ENCODE results near the gene AQP10. TPM values are rescaled to one million over a fixed set of nuclear protein-coding genes. Genes with fewer than 3 reads are reported as not detected.

The AQP10 gene
- total RNA-seq, 1 experiment from 2014 or later, result not detected

- Histone ChIP-seq H3K27ac (ENCODE audit: low read length) (peak within 1 kb of the TSS; percentile 97), H3K27me3 (ENCODE audit: control insufficient read depth, insufficient read depth, low read length) (no peaks in the 10 kb centered on the region), H3K4me1 (ENCODE audit: control insufficient read depth, insufficient read depth, low read length) (peaks cover 5% of the 10 kb centered on the region; the same call in 1 of the 2 replicates), H3K9me3 (ENCODE audit: control insufficient read depth, insufficient read depth, low read depth, low read length) (no peaks in the 10 kb centered on the region), H3K4me3 (ENCODE audit: low read depth in 2 of 2, low read length in 2 of 2) (peak within 1 kb of the TSS; percentile 96 to 100), H3K36me3 (ENCODE audit: control insufficient read depth, insufficient read depth, low read length) (peaks cover 6% of the 10 kb centered on the region; the same call in 1 of the 2 replicates)
- peak; percentile 95 for ATAC-seq
- peak; percentile 88 for DNase-seq (ENCODE audit: low read depth, low spot score)
- intact Hi-C loops (cut with micrococcal nuclease; ENCODE audit: unreplicated experiment) (loop anchor here (1.0 kb wide), 1 partner anchor 73 kb away; no protein-coding TSS in a partner anchor), in situ Hi-C loops (cut with HindIII; ENCODE audit: low pct_unique_long_range_greater_than_20kb, low sequenced_read_pairs) (no loop called here)
- CTCF ChIA-PET, result interaction anchor here (0.6 to 1.0 kb wide), 4 partner anchors 9 to 282 kb away, joined by 3 to 9 read pairs (median 8); no protein-coding TSS in a partner anchor
- no TSS peak for BruUV-seq (replicated peaks)
- POLR2A ChIA-PET, result interaction anchor here (0.6 to 0.7 kb wide), 3 partner anchors 56 to 702 kb away, joined by 4 to 12 read pairs (median 6); no protein-coding TSS in a partner anchor
- TF ChIP-seq, protein P1, sequence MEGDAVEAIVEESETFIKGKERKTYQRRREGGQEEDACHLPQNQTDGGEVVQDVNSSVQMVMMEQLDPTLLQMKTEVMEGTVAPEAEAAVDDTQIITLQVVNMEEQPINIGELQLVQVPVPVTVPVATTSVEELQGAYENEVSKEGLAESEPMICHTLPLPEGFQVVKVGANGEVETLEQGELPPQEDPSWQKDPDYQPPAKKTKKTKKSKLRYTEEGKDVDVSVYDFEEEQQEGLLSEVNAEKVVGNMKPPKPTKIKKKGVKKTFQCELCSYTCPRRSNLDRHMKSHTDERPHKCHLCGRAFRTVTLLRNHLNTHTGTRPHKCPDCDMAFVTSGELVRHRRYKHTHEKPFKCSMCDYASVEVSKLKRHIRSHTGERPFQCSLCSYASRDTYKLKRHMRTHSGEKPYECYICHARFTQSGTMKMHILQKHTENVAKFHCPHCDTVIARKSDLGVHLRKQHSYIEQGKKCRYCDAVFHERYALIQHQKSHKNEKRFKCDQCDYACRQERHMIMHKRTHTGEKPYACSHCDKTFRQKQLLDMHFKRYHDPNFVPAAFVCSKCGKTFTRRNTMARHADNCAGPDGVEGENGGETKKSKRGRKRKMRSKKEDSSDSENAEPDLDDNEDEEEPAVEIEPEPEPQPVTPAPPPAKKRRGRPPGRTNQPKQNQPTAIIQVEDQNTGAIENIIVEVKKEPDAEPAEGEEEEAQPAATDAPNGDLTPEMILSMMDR (IDR thresholded peaks at IDR 0.05), result peak; percentile 86
- TF ChIP-seq, protein P2, sequence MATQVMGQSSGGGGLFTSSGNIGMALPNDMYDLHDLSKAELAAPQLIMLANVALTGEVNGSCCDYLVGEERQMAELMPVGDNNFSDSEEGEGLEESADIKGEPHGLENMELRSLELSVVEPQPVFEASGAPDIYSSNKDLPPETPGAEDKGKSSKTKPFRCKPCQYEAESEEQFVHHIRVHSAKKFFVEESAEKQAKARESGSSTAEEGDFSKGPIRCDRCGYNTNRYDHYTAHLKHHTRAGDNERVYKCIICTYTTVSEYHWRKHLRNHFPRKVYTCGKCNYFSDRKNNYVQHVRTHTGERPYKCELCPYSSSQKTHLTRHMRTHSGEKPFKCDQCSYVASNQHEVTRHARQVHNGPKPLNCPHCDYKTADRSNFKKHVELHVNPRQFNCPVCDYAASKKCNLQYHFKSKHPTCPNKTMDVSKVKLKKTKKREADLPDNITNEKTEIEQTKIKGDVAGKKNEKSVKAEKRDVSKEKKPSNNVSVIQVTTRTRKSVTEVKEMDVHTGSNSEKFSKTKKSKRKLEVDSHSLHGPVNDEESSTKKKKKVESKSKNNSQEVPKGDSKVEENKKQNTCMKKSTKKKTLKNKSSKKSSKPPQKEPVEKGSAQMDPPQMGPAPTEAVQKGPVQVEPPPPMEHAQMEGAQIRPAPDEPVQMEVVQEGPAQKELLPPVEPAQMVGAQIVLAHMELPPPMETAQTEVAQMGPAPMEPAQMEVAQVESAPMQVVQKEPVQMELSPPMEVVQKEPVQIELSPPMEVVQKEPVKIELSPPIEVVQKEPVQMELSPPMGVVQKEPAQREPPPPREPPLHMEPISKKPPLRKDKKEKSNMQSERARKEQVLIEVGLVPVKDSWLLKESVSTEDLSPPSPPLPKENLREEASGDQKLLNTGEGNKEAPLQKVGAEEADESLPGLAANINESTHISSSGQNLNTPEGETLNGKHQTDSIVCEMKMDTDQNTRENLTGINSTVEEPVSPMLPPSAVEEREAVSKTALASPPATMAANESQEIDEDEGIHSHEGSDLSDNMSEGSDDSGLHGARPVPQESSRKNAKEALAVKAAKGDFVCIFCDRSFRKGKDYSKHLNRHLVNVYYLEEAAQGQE (IDR thresholded peaks at IDR 0.05; ENCODE audit: insufficient read depth in 1 of 2, low read depth in 2 of 2, low read length in 1 of 2), result 0 out of 4 replicates have a peak, but pooled peaks of 1 of the 2 experiments have one; percentile 23
- TF ChIP-seq SIN3A (IDR thresholded peaks at IDR 0.05; ENCODE audit: borderline replicate concordance, insufficient read depth, low read depth, low read length) (peak; percentile 87; the same call in 1 of the 2 replicates), POLR2AphosphoS5 (IDR thresholded peaks at IDR 0.05; ENCODE audit: low read depth, low read length) (peak; percentile 89), TCF7L2 (IDR thresholded peaks at IDR 0.05; ENCODE audit: low read depth, low read length) (peak; percentile 78)
Measured at GRCh38 chr1:154272217-154272998, 48.5 kb upstream of the AQP10 start, which contains the start of gene HAX1. HAX1 (plus strand) TSS chr1:154272629; CDS start chr1:154272724, 95 bp downstream.

- H3K4me3 ChIP-seq (ENCODE audit: low read depth in 2 of 2, low read length in 2 of 2), result peak overlapping the region; percentile 96 to 100
- POLR2A ChIA-PET, result no interaction called here
- intact Hi-C loops (cut with micrococcal nuclease; ENCODE audit: unreplicated experiment) (loop anchor here (1.0 kb wide), 1 partner anchor 74 kb away; no protein-coding TSS in a partner anchor), in situ Hi-C loops (cut with HindIII; ENCODE audit: low pct_unique_long_range_greater_than_20kb, low sequenced_read_pairs) (no loop called here)
- H3K9me3 ChIP-seq (ENCODE audit: control insufficient read depth, insufficient read depth, low read depth, low read length), result no peaks in the 10 kb centered on the region
- ATAC-seq, result no peak
- no peaks in the 10 kb centered on the region for H3K27me3 ChIP-seq (ENCODE audit: control insufficient read depth, insufficient read depth, low read length)
- peaks cover 5% of the 10 kb centered on the region; the same call in 1 of the 2 replicates for H3K4me1 ChIP-seq (ENCODE audit: control insufficient read depth, insufficient read depth, low read length)
- TSS peak; percentile 80 for BruUV-seq (replicated peaks)
- DNase-seq (ENCODE audit: low read depth, low spot score), result no peak
- CTCF ChIA-PET, result no interaction called here
- TF ChIP-seq SIN3A (IDR thresholded peaks at IDR 0.05; ENCODE audit: borderline replicate concordance, insufficient read depth, low read depth, low read length) (no peak), TCF7L2 (IDR thresholded peaks at IDR 0.05; ENCODE audit: low read depth, low read length) (no peak), POLR2AphosphoS5 (IDR thresholded peaks at IDR 0.05; ENCODE audit: low read depth, low read length) (no peak)
- TF ChIP-seq, protein P1 (IDR thresholded peaks at IDR 0.05), result no peak
- TF ChIP-seq, protein P2 (IDR thresholded peaks at IDR 0.05; ENCODE audit: insufficient read depth in 1 of 2, low read depth in 2 of 2, low read length in 1 of 2), result no peak
- H3K27ac ChIP-seq (ENCODE audit: low read length), result peak overlapping the region; percentile 97
- H3K36me3 ChIP-seq (ENCODE audit: control insufficient read depth, insufficient read depth, low read length), result peaks cover 6% of the 10 kb centered on the region; the same call in 1 of the 2 replicates
Measured at GRCh38 chr1:154272999-154273563, 47.8 kb upstream of the AQP10 start.
